DMS153 treated with DMSO at 0.1 percent for 48 hours (cell line): ENCODE measurements around the gene FBXL7.
A peak's percentile ranks its signal among the peaks of the same experiment; 100 is the strongest.
"Not testable (repeated sequence)": the region's sequence is repeated elsewhere in the genome, so short reads cannot be mapped to it uniquely, and the experiment has no call there.

Experiments used
- DNase-seq: peaks from one replicate; lab custom pipeline; 2025; ENCODE audit not compliant: unreplicated experiment; lab: John Stamatoyannopoulos, UW

FBXL7 gene

GRCh38 chr5:15852217-15852616 lies 352.2 kb downstream of the FBXL7 start:
- DNase-seq, result no peak

- no peak for DNase-seq
Observed at GRCh38 chr5:15852949-15853348, 353.0 kb downstream of the FBXL7 start.

- no peak for DNase-seq
Observed at GRCh38 chr5:15858326-15858725, 358.3 kb downstream of the FBXL7 start.

- DNase-seq, result no peak
Observed at GRCh38 chr5:15864536-15865215, 364.7 kb downstream of the FBXL7 start.

GRCh38 chr5:15872259-15872658 lies 372.3 kb downstream of the FBXL7 start:
- not testable (repeated sequence) for DNase-seq

GRCh38 chr5:15877914-15878313 lies 377.9 kb downstream of the FBXL7 start:
- DNase-seq, result no peak

GRCh38 chr5:15880201-15880600 lies 380.2 kb downstream of the FBXL7 start:
- DNase-seq, result no peak

- DNase-seq, result no peak
Observed at GRCh38 chr5:15885156-15885555, 385.2 kb downstream of the FBXL7 start.

- no peak for DNase-seq
Observed at GRCh38 chr5:15886156-15886555, 386.2 kb downstream of the FBXL7 start.

- no peak for DNase-seq
Observed at GRCh38 chr5:15887093-15887492, 387.1 kb downstream of the FBXL7 start.

GRCh38 chr5:15889001-15889400 lies 389.0 kb downstream of the FBXL7 start:
- no peak for DNase-seq

GRCh38 chr5:15893866-15894265 lies 393.9 kb downstream of the FBXL7 start:
- no peak for DNase-seq

GRCh38 chr5:15897656-15898055 lies 397.7 kb downstream of the FBXL7 start:
- DNase-seq, result no peak

GRCh38 chr5:15898641-15899040 lies 398.7 kb downstream of the FBXL7 start:
- DNase-seq, result no peak

- no peak for DNase-seq
Observed at GRCh38 chr5:15899481-15899880, 399.5 kb downstream of the FBXL7 start.

GRCh38 chr5:15901151-15901550 lies 401.2 kb downstream of the FBXL7 start:
- no peak for DNase-seq

- DNase-seq, result peak; percentile 34
Observed at GRCh38 chr5:15902066-15902465, 402.1 kb downstream of the FBXL7 start.

- DNase-seq, result no peak
Observed at GRCh38 chr5:15904899-15905830, 405.2 kb downstream of the FBXL7 start.

- DNase-seq, result no peak
Observed at GRCh38 chr5:15914638-15915037, 414.7 kb downstream of the FBXL7 start.

- DNase-seq, result no peak
Observed at GRCh38 chr5:15926586-15926985, 426.6 kb downstream of the FBXL7 start.

- DNase-seq, result no peak
Observed at GRCh38 chr5:15927710-15928380, 427.9 kb downstream of the FBXL7 start.
